K562 (cell line): ENCODE results near the gene POLK. TPM values are rescaled to one million over a fixed set of nuclear protein-coding genes. Genes with fewer than 3 reads are reported as not detected.

Experiments
- ATAC-seq: fragments of 200-7000 bp; cut with Tn5 transposase; 3 replicates; pipeline ENCODE4 v1.9.1; 2020; ENCODE audit warnings: moderate library complexity
- BruUV-seq: library from RNA; stranded (reverse); fragments of 400-500 nt; replicated peaks from 2 replicates; lab custom pipeline; 2021; lab: Mats Ljungman, UMichigan
- CTCF ChIA-PET: fragments of 300-600 bp; formaldehyde crosslinking; extraction: SDS; loops from one replicate; lab custom pipeline; 2021; ENCODE audit warnings: low intra/inter-chr PET ratio; lab: Yijun Ruan, JAX
- POLR2A ChIA-PET: fragments of 300-600, 350-650 bp; sonication (Branson Sonifier 250); formaldehyde crosslinking; extraction: SDS; loops from one replicate; lab custom pipeline; 2021; ENCODE audit warnings: antibody characterized with exemption, inconsistent platforms; lab: Yijun Ruan, JAX
- DNase-seq, 4 experiments: peaks; one replicate each; pipeline versions ENCODE4 v3.0.0 to v3.0.0-alpha.2; 2011 to 2018; ENCODE audit warnings: low spot score in 3 of 4, mixed read lengths in 3 of 4; ENCODE audit errors: extremely low read depth in 1 of 4
- FAIRE-seq: peaks from 2 replicates; lab custom pipeline; 2011; peaks lifted over from hg19 to GRCh38; lab: Jason Lieb, UNC
- H2AFZ ChIP-seq: 2 replicates; pipeline ENCODE4 v1.6.0; 2011; ENCODE audit warnings: low read depth, low read length, control low read depth, inconsistent platforms
- H3K27ac ChIP-seq: fragments of 200-600 bp; 3 replicates; pipeline ENCODE4 v1.8.0; 2011; ENCODE audit warnings: low read depth, mild to moderate bottlenecking, control low read depth, inconsistent platforms, low read length, moderate library complexity, mixed read lengths; ENCODE audit errors: extremely low read depth
- H3K27me3 ChIP-seq, 2 experiments: fragments of 300-600 bp in 1 of 2; 2 replicates in 1 of 2; 3 replicates in 1 of 2; pipeline versions ENCODE4 v1.6.0 to v1.8.0; 2011; ENCODE audit warnings: inconsistent platforms in 2 of 2, low read length in 2 of 2, mild to moderate bottlenecking in 1 of 2, mixed read lengths in 1 of 2, moderate library complexity in 1 of 2; ENCODE audit not compliant: control insufficient read depth in 2 of 2, insufficient read depth in 2 of 2
- H3K36me3 ChIP-seq: fragments of 300-600 bp; 3 replicates; pipeline ENCODE4 v1.8.0; 2011; ENCODE audit warnings: mild to moderate bottlenecking, low read length, inconsistent platforms; ENCODE audit not compliant: control insufficient read depth, insufficient read depth
- H3K4me1 ChIP-seq, 2 experiments: fragments of 200-600 bp in 1 of 2; replicated peaks in 1 of 2; 2 replicates in 1 of 2; 3 replicates in 1 of 2; pipeline versions ENCODE4 v1.5.1 to v1.8.0; 2011; ENCODE audit warnings: inconsistent platforms in 2 of 2, low read length in 2 of 2, mild to moderate bottlenecking in 1 of 2, mixed read lengths in 1 of 2, moderate library complexity in 1 of 2; ENCODE audit not compliant: control insufficient read depth in 2 of 2, insufficient read depth in 2 of 2
- H3K4me2 ChIP-seq: 2 replicates; pipeline ENCODE4 v1.6.1; 2011; ENCODE audit warnings: low read length, control low read depth, inconsistent platforms, mixed read lengths; ENCODE audit not compliant: insufficient read depth
- H3K4me3 ChIP-seq: fragments of 200-600 bp; sonication (generic), shearing (Covaris generic); 2 replicates; pipeline ENCODE4 v1.5.1; 2016; ENCODE audit warnings: control low read depth, inconsistent platforms
- H3K79me2 ChIP-seq: fragments of 200-600 bp; 3 replicates; pipeline ENCODE4 v1.8.0; 2011; ENCODE audit warnings: low read length, inconsistent platforms; ENCODE audit not compliant: control insufficient read depth, insufficient read depth
- H3K9ac ChIP-seq, 2 experiments: 2 replicates each; pipeline versions ENCODE4 v1.6.0 to v1.6.1; 2011; ENCODE audit warnings: low read depth in 2 of 2, low read length in 2 of 2, control low read depth in 1 of 2, inconsistent platforms in 1 of 2, mild to moderate bottlenecking in 1 of 2, mixed read lengths in 1 of 2; ENCODE audit not compliant: insufficient read depth in 1 of 2
- H3K9me1 ChIP-seq: one replicate; pipeline ENCODE4 v1.6.0; 2011; ENCODE audit warnings: inconsistent platforms, mild to moderate bottlenecking, low read length, moderate library complexity; ENCODE audit not compliant: control insufficient read depth, insufficient read depth
- H3K9me3 ChIP-seq: replicated peaks from 2 replicates; pipeline ENCODE4 v1.5.1; 2011; ENCODE audit warnings: low read depth, low read length, inconsistent platforms; ENCODE audit not compliant: control insufficient read depth, insufficient read depth
- H4K20me1 ChIP-seq: replicated peaks from 2 replicates; pipeline ENCODE4 v1.6.1; 2011; ENCODE audit warnings: low read length, inconsistent platforms, mixed read lengths; ENCODE audit not compliant: control insufficient read depth, insufficient read depth
- CBFA2T3 ChIP-seq: fragments of 450-650 bp; IDR thresholded peaks from 2 replicates; pipeline ENCODE4 v1.6.1; 2017
- CEBPG ChIP-seq, 3 experiments: fragments of 200-800 bp in 1 of 3; sonication (Bioruptor generic) in 1 of 3; sonication (generic) in 1 of 3; formaldehyde crosslinking in 1 of 3; IDR thresholded peaks in 2 of 3; conservative IDR thresholded peaks in 1 of 3; 2 replicates each; pipeline versions ENCODE4 v1.6.1 to v1.8.0; 2016 to 2022; ENCODE audit warnings: missing compliant biosample characterization in 2 of 3, missing genetic modification characterization in 2 of 3, mild to moderate bottlenecking in 1 of 3, missing genetic modification reagents in 1 of 3
- EHMT2 ChIP-seq: fragments of 450-650 bp; IDR thresholded peaks from 2 replicates; pipeline ENCODE4 v1.6.1; 2018; ENCODE audit warnings: antibody characterized with exemption
- FOXK2 ChIP-seq, 2 experiments: fragments of 450-650 bp; IDR thresholded peaks in 1 of 2; conservative IDR thresholded peaks in 1 of 2; 2 replicates each; pipeline ENCODE4 v1.6.1; 2016; ENCODE audit warnings: low read depth in 2 of 2, mild to moderate bottlenecking in 1 of 2
- HDAC2 ChIP-seq: fragments of 450-650 bp; IDR thresholded peaks from 2 replicates; pipeline ENCODE4 v1.6.1; 2016; ENCODE audit warnings: mild to moderate bottlenecking
- SIN3A ChIP-seq, 2 experiments: fragments of 150-350 bp in 1 of 2; IDR thresholded peaks; 2 replicates each; pipeline ENCODE4 v1.6.1; 2011 to 2016; ENCODE audit warnings: borderline replicate concordance in 2 of 2, low read depth in 2 of 2, low read length in 2 of 2, mild to moderate bottlenecking in 2 of 2, moderate library complexity in 2 of 2; ENCODE audit not compliant: control insufficient read depth in 1 of 2
- TEAD1 ChIP-seq, 2 experiments: fragments of 450-650 bp in 1 of 2; sonication (generic) in 1 of 2; formaldehyde crosslinking; IDR thresholded peaks; 2 replicates each; pipeline versions ENCODE4 v1.4.0 to v1.8.0; 2020 to 2022; ENCODE audit warnings: mild to moderate bottlenecking in 2 of 2, missing genetic modification reagents in 1 of 2
- ZNF175 ChIP-seq: fragments of 200-800 bp; sonication (Bioruptor generic); IDR thresholded peaks from 2 replicates; pipeline ENCODE4 v1.6.1; 2016; ENCODE audit warnings: low read depth, mild to moderate bottlenecking, missing genetic modification characterization, missing compliant biosample characterization
- WGBS: fragments of 100-300 bp; shearing (Covaris generic); methylation state at CpG from one replicate; pipeline ENCODE4 v1.1.6; 2016; ENCODE audit warnings: low coverage, mixed read lengths; ENCODE audit not compliant: insufficient coverage; ENCODE audit errors: missing lambda C conversion rate; 5-methylcytosine and 5-hydroxymethylcytosine counted together
- in situ Hi-C: fragments of 300-500 bp; cut with MboI; formaldehyde crosslinking; loops from 4 replicates; pipeline ENCODE4 v1.15.0; 2018; ENCODE audit warnings: inconsistent platforms, mixed read lengths
- intact Hi-C: fragments of 100-400 bp; cut with micrococcal nuclease; formaldehyde crosslinking; loops from 2 replicates; pipeline ENCODE4 v1.14.2; 2022
- polyA plus RNA-seq, 8 experiments: library from polyadenylated mRNA; depleted of rRNA in 4 of 8; stranded (reverse) in 5 of 8; unstranded in 3 of 8; fragments of >200 nt; fragmentation: Nextera tagmentation in 2 of 8; fragmentation: Illumina TruSeq in 1 of 8; extraction: Ambion mirVana in 2 of 8; extraction: Trizol in 1 of 8; gene quantifications; 2 replicates each; pipeline versions ENCODE4 v1.2.1 to v1.2.3, GENCODE V29; 2011 to 2014; ENCODE audit warnings: inconsistent platforms in 1 of 8, missing spikeins in 1 of 8
- total RNA-seq, 7 experiments: library from RNA; depleted of rRNA in 6 of 7; stranded (reverse); fragments of >200 nt in 6 of 7; fragmentation: Illumina TruSeq in 2 of 7; extraction: Trizol in 2 of 7; gene quantifications; 2 replicates each; pipeline versions ENCODE4 v1.2.1 to v1.2.3, GENCODE V29; 2011 to 2021; ENCODE audit warnings: low replicate concordance in 1 of 7
- TF ChIP-seq, protein P1 (sequence below), 2 experiments: fragments of 450-650 bp in 1 of 2; IDR thresholded peaks; 2 replicates each; pipeline ENCODE4 v1.6.1; 2011 to 2017; ENCODE audit warnings: low read depth in 2 of 2, antibody characterized with exemption in 1 of 2, borderline replicate concordance in 1 of 2, low read length in 1 of 2, mild to moderate bottlenecking in 1 of 2, mixed read lengths in 1 of 2; ENCODE audit not compliant: control insufficient read depth in 1 of 2

POLK gene
- total and polyA plus RNA-seq, 9 of the 15 experiments (the other 6 are each of a cell fraction or from before 2014, with no cell fraction given), result 6.1 to 31.6 (median 16.5) TPM

DNA sequence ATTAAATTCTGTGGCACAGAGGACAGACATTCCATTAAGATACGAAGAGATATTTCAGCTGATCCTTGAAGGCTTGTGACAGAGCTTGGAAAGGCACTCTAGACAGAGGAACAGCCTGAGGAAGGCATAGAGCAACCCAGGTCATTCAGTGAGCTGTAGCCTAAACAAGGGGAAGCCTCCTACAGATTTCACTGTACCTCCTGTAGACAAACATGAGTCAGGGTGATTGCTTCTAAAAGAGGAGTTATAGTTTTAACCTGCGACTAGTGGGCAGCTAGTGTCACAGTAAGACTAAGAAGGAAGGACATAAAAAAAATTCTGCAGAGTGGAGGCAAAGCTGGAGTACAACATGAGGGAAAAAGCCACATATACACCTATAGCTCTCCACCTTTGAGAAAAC, 56.0 kb downstream of the POLK start:
- peak overlapping the region; percentile 79 for H3K27ac ChIP-seq
- H3K36me3 ChIP-seq, result peaks cover 15% of the 10 kb centered on the region; the same call in 2 of the 3 replicates
- H2AFZ ChIP-seq, result no peak overlapping the region
- WGBS, result 0% methylated on average over 2 of the region's 2 CpGs
- intact Hi-C loops, result loop anchor here (5.0 kb wide), 1 partner anchor 55 kb away; the partner anchor contains the start of genes CERT1 and POLK
- in situ Hi-C loops, result no loop called here
- no peaks in the 10 kb centered on the region for H4K20me1 ChIP-seq
- CTCF ChIA-PET, result no interaction called here
- no peaks in the 10 kb centered on the region for H3K9me1 ChIP-seq
- ATAC-seq (peak; percentile 92), FAIRE-seq (peak; percentile 84), DNase-seq (peak; percentile 20 to 74 (median 44))
- peaks cover 55% of the 10 kb centered on the region; the same call in 2 of the 3 replicates for H3K79me2 ChIP-seq
- BruUV-seq, result no TSS peak
- peak overlapping the region; percentile 53 for H3K4me2 ChIP-seq
- H3K9me3 ChIP-seq, result no peaks in the 10 kb centered on the region
- H3K4me3 ChIP-seq, result no peak overlapping the region
- no peaks in the 10 kb centered on the region for H3K27me3 ChIP-seq
- POLR2A ChIA-PET, result interaction anchor here (0.8 to 1.5 kb wide), 6 partner anchors 9 to 152 kb away, joined by 3 to 7 read pairs (median 4); partner anchors contain the start of genes CERT1 and POLK
- H3K4me1 ChIP-seq, result peaks cover 9 to 30% of the 10 kb centered on the region in 2 experiments
- peak overlapping the region in 1 of 2 experiments; percentile 56; a peak in 2 of 4 replicates for H3K9ac ChIP-seq
- TF ChIP-seq HDAC2 (no peak), ZNF175 (CRISPR knock-in tag) (no peak), TEAD1 (CRISPR knock-in tag; IDR thresholded peaks at IDR 0.05) (peak in 1 of 2 experiments; percentile 25; a peak in 1 of 4 replicates), CEBPG (CRISPR knock-in tag; IDR thresholded peaks at IDR 0.05) (peak; percentile 10; the same call in 1 of the 2 replicates), CEBPG (tag; conservative IDR thresholded peaks at IDR 0.05 in 1 of 2, IDR thresholded peaks at IDR 0.05 in 1 of 2) (no peak), FOXK2 (conservative IDR thresholded peaks at IDR 0.05 in 1 of 2, IDR thresholded peaks at IDR 0.05 in 1 of 2; ENCODE audit: low read depth in 2 of 2) (0 out of 4 replicates have a peak, but pooled peaks of 1 of the 2 experiments have one; percentile 16), EHMT2 (0 out of 2 replicates have a peak, but pooled peaks have one; percentile 21), CBFA2T3 (peak; percentile 25; the same call in 1 of the 2 replicates), SIN3A (IDR thresholded peaks at IDR 0.05; ENCODE audit: borderline replicate concordance in 2 of 2, control insufficient read depth in 1 of 2, low read depth in 2 of 2, low read length in 2 of 2) (no peak)
- TF ChIP-seq, protein P1, sequence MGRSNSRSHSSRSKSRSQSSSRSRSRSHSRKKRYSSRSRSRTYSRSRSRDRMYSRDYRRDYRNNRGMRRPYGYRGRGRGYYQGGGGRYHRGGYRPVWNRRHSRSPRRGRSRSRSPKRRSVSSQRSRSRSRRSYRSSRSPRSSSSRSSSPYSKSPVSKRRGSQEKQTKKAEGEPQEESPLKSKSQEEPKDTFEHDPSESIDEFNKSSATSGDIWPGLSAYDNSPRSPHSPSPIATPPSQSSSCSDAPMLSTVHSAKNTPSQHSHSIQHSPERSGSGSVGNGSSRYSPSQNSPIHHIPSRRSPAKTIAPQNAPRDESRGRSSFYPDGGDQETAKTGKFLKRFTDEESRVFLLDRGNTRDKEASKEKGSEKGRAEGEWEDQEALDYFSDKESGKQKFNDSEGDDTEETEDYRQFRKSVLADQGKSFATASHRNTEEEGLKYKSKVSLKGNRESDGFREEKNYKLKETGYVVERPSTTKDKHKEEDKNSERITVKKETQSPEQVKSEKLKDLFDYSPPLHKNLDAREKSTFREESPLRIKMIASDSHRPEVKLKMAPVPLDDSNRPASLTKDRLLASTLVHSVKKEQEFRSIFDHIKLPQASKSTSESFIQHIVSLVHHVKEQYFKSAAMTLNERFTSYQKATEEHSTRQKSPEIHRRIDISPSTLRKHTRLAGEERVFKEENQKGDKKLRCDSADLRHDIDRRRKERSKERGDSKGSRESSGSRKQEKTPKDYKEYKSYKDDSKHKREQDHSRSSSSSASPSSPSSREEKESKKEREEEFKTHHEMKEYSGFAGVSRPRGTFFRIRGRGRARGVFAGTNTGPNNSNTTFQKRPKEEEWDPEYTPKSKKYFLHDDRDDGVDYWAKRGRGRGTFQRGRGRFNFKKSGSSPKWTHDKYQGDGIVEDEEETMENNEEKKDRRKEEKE (IDR thresholded peaks at IDR 0.05; ENCODE audit: borderline replicate concordance in 1 of 2, control insufficient read depth in 1 of 2, low read depth in 2 of 2, low read length in 1 of 2), result peak in 1 of 2 experiments; percentile 68; a peak in 1 of 4 replicates
